Heart left ventricle (tissue), 13 donors: ENCODE measurements around the gene DNM3.

ENCODE experiments used
- CTCF ChIP-seq, 12 donors: fragments of 200-600 bp; sonication (generic) in 4 of 12; IDR thresholded peaks; one replicate each; pipeline versions ENCODE4 v1.5.0 to v1.8.0; 2018 to 2022; ENCODE audit warnings: antibody characterized with exemption in 12 of 12, mild to moderate bottlenecking in 5 of 12
- POLR2A ChIP-seq, 2 donors: fragments of 450-650 bp; IDR thresholded peaks; one replicate each; pipeline ENCODE4 v1.6.1; 2017; ENCODE audit warnings: antibody characterized with exemption in 2 of 2, mild to moderate bottlenecking in 2 of 2, moderate library complexity in 2 of 2
- donor health status: ischemic (EF 13 %, LVEDD 7.1; RV severe dilation, severe dysfunction).
- donor health status: DM: no; HTN: yes; CAD: no.
- donor health status: DM: no; HTN: no; CAD: no.
- donor health status: ischemic (EF 25% LVEDD 6.9; RV normal size, moderate dysfunction).
- donor health status: ischemic (EF 25% LVEDD 5.7; RV mildly dilated, moderate dysfunction).
- donor health status: ischemic (EF 35%, LVEDD 5.7; RV mildly dilated, moderate dysfunction).
- donor health status: nonischemic (EF 11% LVEDD 7.7; RV severe dilation, severe dysfunction).
- donor health status: DM: yes; HTN: yes; CAD: no.
- donor health status: PGD.
- donor health status: ischemic (EF 29% LVEDD 5.4; RV normal size, mild dysfunction).
- donor health status: nonischemic (EF 23%, LVEDD 6.1; RV moderate dilation, normal function).

GRCh38 chr1:172399756-172400721, 558.7 kb downstream of the DNM3 start:
- TF ChIP-seq CTCF (IDR thresholded peaks at IDR 0.05) (peak in 1 of 12 donors; percentile 5), POLR2A (IDR thresholded peaks at IDR 0.05) (no peak)
